HepG2 (cell line): ENCODE measurements around the gene QSER1. TPM values are rescaled to one million over a fixed set of nuclear protein-coding genes. Genes with fewer than 3 reads are reported as not detected.
A peak's percentile ranks its signal among the peaks of the same experiment; 100 is the strongest.

ENCODE experiments used
- ATAC-seq: fragments of 200-7000 bp; cut with Tn5 transposase; 3 replicates; pipeline ENCODE4 v1.9.1; 2020; ENCODE audit warnings: mild to moderate bottlenecking, moderate library complexity
- BruUV-seq: library from RNA; stranded (reverse); fragments of 400-500 nt; replicated peaks from 2 replicates; lab custom pipeline; 2021; lab: Mats Ljungman, UMichigan
- CTCF ChIA-PET: fragments of 300-600 bp; formaldehyde crosslinking; extraction: SDS; loops from one replicate; lab custom pipeline; 2021; ENCODE audit warnings: low total read pairs, inconsistent platforms, low intra/inter-chr PET ratio; lab: Yijun Ruan, JAX
- POLR2A ChIA-PET: fragments of 350-600 bp; sonication (Branson Sonifier 250); formaldehyde crosslinking; loops from one replicate; lab custom pipeline; 2020; ENCODE audit warnings: antibody characterized with exemption, inconsistent platforms; lab: Yijun Ruan, JAX
- DNase-seq: peaks from one replicate; pipeline ENCODE4 v3.0.0-alpha.2; 2015; ENCODE audit warnings: low spot score
- FAIRE-seq: peaks from 3 replicates; lab custom pipeline; 2011; peaks lifted over from hg19 to GRCh38; lab: Jason Lieb, UNC
- H2AFZ ChIP-seq: one replicate; pipeline ENCODE4 v1.6.1; 2011; ENCODE audit warnings: low read length, inconsistent platforms
- H3K27ac ChIP-seq: fragments of 300-600 bp; 3 replicates; pipeline ENCODE4 v1.8.0; 2011; ENCODE audit warnings: mixed run types, mild to moderate bottlenecking, mixed read lengths, low read length, inconsistent platforms; ENCODE audit not compliant: insufficient read depth; ENCODE audit errors: extremely low read length
- H3K27me3 ChIP-seq, 2 experiments: fragments of 200-600 bp in 1 of 2; 2 replicates in 1 of 2; 3 replicates in 1 of 2; pipeline versions ENCODE4 v1.6.0 to v1.8.0; 2011; ENCODE audit warnings: low read length in 2 of 2, mild to moderate bottlenecking in 2 of 2, moderate library complexity in 2 of 2, inconsistent platforms in 1 of 2; ENCODE audit not compliant: insufficient read depth in 2 of 2, control insufficient read depth in 1 of 2
- H3K36me3 ChIP-seq, 2 experiments: fragments of 200-600 bp in 1 of 2; replicated peaks in 1 of 2; 2 replicates in 1 of 2; 3 replicates in 1 of 2; pipeline versions ENCODE4 v1.5.1 to v1.8.0; 2011; ENCODE audit warnings: low read length in 2 of 2, inconsistent platforms in 1 of 2; ENCODE audit not compliant: insufficient read depth in 2 of 2, control insufficient read depth in 1 of 2
- H3K4me1 ChIP-seq: 2 replicates; pipeline ENCODE4 v1.5.1; 2012; ENCODE audit warnings: low read length, inconsistent platforms; ENCODE audit not compliant: insufficient read depth
- H3K4me2 ChIP-seq: 2 replicates; pipeline ENCODE4 v1.6.0; 2011; ENCODE audit warnings: low read depth, low read length, inconsistent platforms
- H3K4me3 ChIP-seq, 3 experiments: fragments of 200-600 bp in 1 of 3; sonication (generic), shearing (Covaris generic) in 1 of 3; replicated peaks in 1 of 3; 2 replicates each; pipeline ENCODE4 v1.5.1; 2011 to 2016; ENCODE audit warnings: low read length in 3 of 3, inconsistent platforms in 2 of 3, low read depth in 2 of 3, mild to moderate bottlenecking in 2 of 3, control low read depth in 1 of 3, mixed read lengths in 1 of 3; ENCODE audit not compliant: insufficient read depth in 1 of 3
- H3K79me2 ChIP-seq: one replicate; pipeline ENCODE4 v1.6.1; 2011; ENCODE audit warnings: low read length, inconsistent platforms; ENCODE audit not compliant: insufficient read depth
- H3K9ac ChIP-seq: 2 replicates; pipeline ENCODE4 v1.6.0; 2011; ENCODE audit warnings: mild to moderate bottlenecking, low read depth, low read length, inconsistent platforms; ENCODE audit not compliant: insufficient read depth
- H3K9me3 ChIP-seq: 2 replicates; pipeline ENCODE4 v1.5.1; 2012; ENCODE audit warnings: mild to moderate bottlenecking, low read length
- H4K20me1 ChIP-seq: 2 replicates; pipeline ENCODE4 v1.6.0; 2011; ENCODE audit warnings: inconsistent platforms, mild to moderate bottlenecking, low read length, moderate library complexity; ENCODE audit not compliant: insufficient read depth
- BHLHE40 ChIP-seq: IDR thresholded peaks from 2 replicates; pipeline ENCODE4 v1.6.1; 2011; ENCODE audit warnings: low read length, improper control_type of control experiment
- BRF2 ChIP-seq: sonication (generic); formaldehyde crosslinking; IDR thresholded peaks from 2 replicates; pipeline ENCODE4 v1.8.1; 2022; ENCODE audit warnings: mild to moderate bottlenecking, missing genetic modification reagents
- HBP1 ChIP-seq: IDR thresholded peaks from 2 replicates; pipeline ENCODE4 v1.6.1; 2016; ENCODE audit warnings: low read depth, control low read depth
- IKZF5 ChIP-seq: IDR thresholded peaks from 2 replicates; pipeline ENCODE4 v1.6.1; 2018; ENCODE audit warnings: missing genetic modification reagents, mild to moderate bottlenecking, missing compliant biosample characterization
- MAFK ChIP-seq, 2 experiments: IDR thresholded peaks in 1 of 2; conservative IDR thresholded peaks in 1 of 2; 2 replicates each; pipeline ENCODE4 v1.6.1; 2011; ENCODE audit warnings: improper control_type of control experiment in 2 of 2, low read length in 2 of 2
- MAZ ChIP-seq, 2 experiments: sonication (generic) in 1 of 2; formaldehyde crosslinking in 1 of 2; IDR thresholded peaks; 2 replicates each; pipeline versions ENCODE4 v1.5.0 to v1.6.1; 2012 to 2020; ENCODE audit warnings: low read depth in 2 of 2, mild to moderate bottlenecking in 2 of 2, borderline replicate concordance in 1 of 2, improper control_type of control experiment in 1 of 2, low read length in 1 of 2, missing genetic modification reagents in 1 of 2, moderate library complexity in 1 of 2
- RFXANK ChIP-seq: IDR thresholded peaks from 2 replicates; pipeline ENCODE4 v1.6.1; 2016
- TCF12 ChIP-seq, 2 experiments: fragments of 450-650 bp in 1 of 2; sonication (generic) in 1 of 2; formaldehyde crosslinking in 1 of 2; IDR thresholded peaks; 2 replicates each; pipeline versions ENCODE4 v1.6.1 to v1.8.0; 2017 to 2022; ENCODE audit warnings: antibody characterized with exemption in 1 of 2, mild to moderate bottlenecking in 1 of 2, missing genetic modification reagents in 1 of 2, moderate library complexity in 1 of 2
- WIZ ChIP-seq: sonication (generic); formaldehyde crosslinking; IDR thresholded peaks from 2 replicates; pipeline ENCODE4 v1.5.1; 2020; ENCODE audit warnings: mild to moderate bottlenecking, missing genetic modification reagents
- ZFP90 ChIP-seq: sonication (generic); formaldehyde crosslinking; IDR thresholded peaks from 2 replicates; pipeline ENCODE4 v1.8.0; 2022; ENCODE audit warnings: missing genetic modification reagents, mild to moderate bottlenecking, inconsistent platforms, borderline replicate concordance
- ZFY ChIP-seq: sonication (generic); formaldehyde crosslinking; IDR thresholded peaks from 2 replicates; pipeline ENCODE4 v1.4.0; 2020; ENCODE audit warnings: missing genetic modification reagents
- ZKSCAN1 ChIP-seq: fragments of 150-350 bp; IDR thresholded peaks from 2 replicates; pipeline ENCODE4 v1.6.1; 2014; ENCODE audit warnings: low read length
- ZNF24 ChIP-seq: fragments of 450-650 bp; IDR thresholded peaks from 2 replicates; pipeline ENCODE4 v1.6.1; 2017; ENCODE audit warnings: antibody characterized with exemption, mild to moderate bottlenecking
- ZNF580 ChIP-seq: IDR thresholded peaks from 2 replicates; pipeline ENCODE4 v1.6.1; 2016; ENCODE audit warnings: low read depth, borderline replicate concordance
- ZNF597 ChIP-seq: sonication (generic); formaldehyde crosslinking; IDR thresholded peaks from 2 replicates; pipeline ENCODE4 v1.5.0; 2020; ENCODE audit warnings: missing genetic modification reagents
- ZNF772 ChIP-seq: sonication (generic); formaldehyde crosslinking; IDR thresholded peaks from 2 replicates; pipeline ENCODE4 v1.5.0; 2020; ENCODE audit warnings: mild to moderate bottlenecking, missing genetic modification reagents
- ZNF883 ChIP-seq: sonication (generic); formaldehyde crosslinking; IDR thresholded peaks from 2 replicates; pipeline ENCODE4 v1.5.1; 2020; ENCODE audit warnings: mild to moderate bottlenecking, missing genetic modification reagents; ENCODE audit errors: not compliant biosample characterization
- WGBS: methylation state at CpG from one replicate; pipeline ENCODE4 v1.1.6; 2017; ENCODE audit warnings: low lambda C conversion rate; 5-methylcytosine and 5-hydroxymethylcytosine counted together
- in situ Hi-C: cut with HindIII; loops from 2 replicates; pipeline ENCODE4 v1.10.0; 2017; ENCODE audit warnings: low pct_unique_long_range_greater_than_20kb; ENCODE audit not compliant: extremely low pct_ligation_motif_present
- intact Hi-C: fragments of 100-400 bp; cut with micrococcal nuclease; formaldehyde crosslinking; loops from one replicate; pipeline ENCODE4 v1.10.0; 2022; ENCODE audit not compliant: unreplicated experiment
- polyA plus RNA-seq, 8 experiments: library from polyadenylated mRNA; depleted of rRNA in 3 of 8; stranded (reverse) in 7 of 8; unstranded in 1 of 8; fragments of >200 nt; fragmentation: Illumina TruSeq in 4 of 8; extraction: Trizol in 4 of 8; gene quantifications; 2 replicates each; pipeline versions ENCODE4 v1.2.1 to v1.2.3, GENCODE V29; 2011 to 2016; ENCODE audit warnings: low read depth in 4 of 8, missing spikeins in 1 of 8, mixed read lengths in 1 of 8; ENCODE audit not compliant: insufficient read depth in 1 of 8
- total RNA-seq, 5 experiments: library from RNA; depleted of rRNA; stranded (reverse); fragments of >200 nt; fragmentation: Illumina TruSeq; extraction: Trizol; gene quantifications; 2 replicates each; pipeline ENCODE4 v1.2.3, GENCODE V29; 2016; ENCODE audit warnings: low read depth in 1 of 5

The QSER1 gene
- total and polyA plus RNA-seq, 2 of the 13 experiments (the other 11 are each of a cell fraction or from before 2014, with no cell fraction given) = 8.9 to 17.3 TPM

GRCh38 chr11:32891657-32892354, 805 bp upstream of the QSER1 start (continued):
- TF ChIP-seq ZNF24 = no peak
- no peak for TF ChIP-seq BRF2 (CRISPR knock-in tag)
- no peak for TF ChIP-seq ZNF883
- 0 out of 2 replicates have a peak, but pooled peaks have one; percentile 13 for TF ChIP-seq ZNF772 (CRISPR knock-in tag)
- peak; percentile 6; the same call in 1 of the 2 replicates for TF ChIP-seq ZNF580 (CRISPR knock-in tag)
- no peak for TF ChIP-seq IKZF5 (CRISPR knock-in tag)
- no peak for TF ChIP-seq ZFY (CRISPR knock-in tag)
- no peak for TF ChIP-seq RFXANK (CRISPR knock-in tag)
- no peak for TF ChIP-seq ZFP90
- peak; percentile 58 to 75 for TF ChIP-seq MAFK (conservative IDR thresholded peaks at IDR 0.05 in 1 of 2, IDR thresholded peaks at IDR 0.05 in 1 of 2; ENCODE audit: low read length in 2 of 2)

- Histone ChIP-seq H3K4me2 (peak overlapping the region; percentile 65), H3K4me1 (peaks cover 24% of the 10 kb centered on the region), H3K27me3 (peaks cover 0 to 3% of the 10 kb centered on the region in 2 experiments; a peak in 1 of 5 replicates), H3K27ac (peak overlapping the region; percentile 92), H2AFZ (no peak overlapping the region), H3K4me3 (peak overlapping the region; percentile 73 to 98 (median 93); a peak in 4 of 6 replicates), H3K36me3 (no peaks in the 10 kb centered on the region; a peak in 2 of 5 replicates), H3K9ac (peak overlapping the region; percentile 97), H3K79me2 (peaks cover 46% of the 10 kb centered on the region), H3K9me3 (no peaks in the 10 kb centered on the region), H4K20me1 (0 out of 2 replicates have a peak, but pooled peaks cover 4% of the 10 kb centered on the region)
- 0% methylated on average over 5 of the region's 32 CpGs for WGBS
- ChIA-PET POLR2A (interaction anchor here (0.6 to 1.4 kb wide), 2 partner anchors 9 to 146 kb away, joined by 3 read pairs; partner anchors contain the start of gene TCP11L1), CTCF (no interaction called here)
- peak; percentile 17; the same call in 1 of the 3 replicates for ATAC-seq
- BruUV-seq = no TSS peak
- in situ Hi-C loops (no loop called here), intact Hi-C loops (loop anchor here (1.0 to 5.0 kb wide), 2 partner anchors 122 to 269 kb away; partner anchors contain the start of genes CSTF3 and DEPDC7)
- no peak for DNase-seq
- no peak for FAIRE-seq
- TF ChIP-seq ZKSCAN1 (no peak), HBP1 (0 out of 2 replicates have a peak, but pooled peaks have one; percentile 19), ZNF883 (no peak), WIZ (no peak), BHLHE40 (no peak), MAZ (IDR thresholded peaks at IDR 0.05; ENCODE audit: borderline replicate concordance, low read depth, low read length) (no peak), MAZ (CRISPR knock-in tag; IDR thresholded peaks at IDR 0.05; ENCODE audit: low read depth) (no peak), TCF12 (IDR thresholded peaks at IDR 0.05) (no peak), TCF12 (CRISPR knock-in tag; IDR thresholded peaks at IDR 0.05) (0 out of 2 replicates have a peak, but pooled peaks have one; percentile 14), ZNF772 (CRISPR knock-in tag) (no peak), ZNF597 (no peak)
Observed at GRCh38 chr11:32893093-32893342, 407 bp downstream of the QSER1 start.
